C4-2B (cell line): ENCODE results near the gene SNN.

Experiments used
- H3K27ac ChIP-seq: fragments of 450-650 bp; 2 replicates; pipeline ENCODE4 v1.5.1; 2017
- CTCF ChIP-seq: fragments of 450-650 bp; conservative IDR thresholded peaks from 2 replicates; pipeline ENCODE4 v1.5.1; 2017; ENCODE audit warnings: mild to moderate bottlenecking
- ZFX ChIP-seq: fragments of 450-650 bp; IDR thresholded peaks from 2 replicates; pipeline ENCODE4 v1.6.1; 2017

Gene SNN

GRCh38 chr16:11642765-11643116, 25.5 kb upstream of the SNN start:
- H3K27ac ChIP-seq: no peak overlapping the region
- TF ChIP-seq CTCF (no peak), ZFX (no peak)

- H3K27ac ChIP-seq: no peak overlapping the region
- no peak for TF ChIP-seq CTCF
- TF ChIP-seq ZFX: no peak
These were observed 19.0 kb upstream of the SNN start for GRCh38 chr16:11649276-11649675.

- no peak for TF ChIP-seq ZFX
- TF ChIP-seq CTCF: no peak
- no peak overlapping the region for H3K27ac ChIP-seq
These were observed 17.3 kb upstream of the SNN start for GRCh38 chr16:11650641-11651591.

GRCh38 chr16:11651796-11652195, 16.5 kb upstream of the SNN start:
- no peak overlapping the region for H3K27ac ChIP-seq
- no peak for TF ChIP-seq CTCF
- TF ChIP-seq ZFX: no peak

- TF ChIP-seq CTCF: no peak
- TF ChIP-seq ZFX: no peak
- no peak overlapping the region for H3K27ac ChIP-seq
These were observed 12.6 kb upstream of the SNN start for GRCh38 chr16:11655655-11656054.

GRCh38 chr16:11657556-11657955, 10.7 kb upstream of the SNN start:
- H3K27ac ChIP-seq: no peak overlapping the region
- no peak for TF ChIP-seq ZFX
- no peak for TF ChIP-seq CTCF

- no peak overlapping the region for H3K27ac ChIP-seq
- no peak for TF ChIP-seq CTCF
- no peak for TF ChIP-seq ZFX
These were observed 9.2 kb upstream of the SNN start for GRCh38 chr16:11658896-11659708.
